ENCODE data around the gene OS9.

The OS9 gene

DNA sequence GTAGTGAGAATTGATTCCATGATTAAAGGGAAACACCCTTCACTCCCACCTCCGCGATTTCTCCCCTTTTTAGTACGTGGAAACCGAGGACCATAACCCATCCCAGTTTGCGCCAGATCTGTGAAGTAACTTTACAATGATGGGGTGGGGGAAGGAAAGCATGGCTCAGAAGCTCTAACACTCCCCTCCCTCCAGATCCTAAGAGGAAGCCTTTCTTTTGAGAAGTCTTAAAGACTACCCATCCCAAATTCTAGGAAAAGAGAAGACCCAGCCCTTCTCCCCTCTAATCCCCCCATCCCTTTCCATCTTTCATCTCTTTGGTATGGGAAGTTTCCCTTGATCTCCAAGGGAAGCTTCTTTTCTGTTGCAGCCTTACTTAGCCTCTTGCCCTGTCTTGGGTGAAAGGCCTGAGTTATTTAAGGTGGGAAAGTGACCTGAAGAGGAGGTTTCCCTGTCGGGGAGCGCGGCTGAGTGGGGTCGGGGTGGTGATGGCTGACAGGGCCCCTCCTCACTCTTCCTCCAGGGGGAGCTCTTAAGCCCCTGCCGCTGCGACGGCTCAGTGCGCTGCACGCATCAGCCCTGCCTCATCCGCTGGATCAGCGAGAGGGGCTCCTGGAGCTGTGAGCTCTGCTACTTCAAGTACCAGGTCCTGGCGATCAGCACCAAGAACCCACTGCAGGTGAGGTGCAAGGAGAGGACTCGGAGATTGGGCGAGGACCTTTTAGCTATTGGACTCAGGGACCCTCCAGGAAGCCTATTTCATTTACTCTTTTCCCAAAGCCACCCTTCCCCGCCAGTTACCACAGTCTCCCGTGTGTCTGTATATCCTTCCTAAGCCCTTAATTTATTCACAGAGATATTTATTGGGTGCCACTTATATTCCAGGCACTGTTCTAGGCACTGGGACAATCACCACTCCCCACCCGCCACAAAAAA, 62.7 kb downstream of the OS9 start:
- Histone ChIP-seq H3K36me3 (ENCODE audit: insufficient read depth, low read length) (peaks cover 38% of the 10 kb centered on the region), H3K79me2 (ENCODE audit: insufficient read depth, low read length) (peaks cover 24% of the 10 kb centered on the region), H3K9me3 (ENCODE audit: insufficient read depth, low read length, severe bottlenecking) (no peaks in the 10 kb centered on the region), H3K27ac (ENCODE audit: low read length) (peak overlapping the region; percentile 53), H3K27me3 (ENCODE audit: insufficient read depth, low read length, poor library complexity) (no peaks in the 10 kb centered on the region), H4K20me1 (ENCODE audit: insufficient read depth, low read length) (peaks cover 40% of the 10 kb centered on the region), H3K4me2 (ENCODE audit: insufficient read depth, low read length) (peak overlapping the region; percentile 80), H3K9ac (ENCODE audit: low read depth, low read length) (peak overlapping the region; percentile 70), H3K4me3 (ENCODE audit: low read depth in 1 of 2, low read length in 2 of 2) (peak overlapping the region; percentile 56 to 68; a peak in 3 of 4 replicates), H3K4me1 (ENCODE audit: insufficient read depth, low read length) (peaks cover 37% of the 10 kb centered on the region), H2AFZ (ENCODE audit: low read depth, low read length) (no peak overlapping the region)
- peak; percentile 60 for DNase-seq
- ATAC-seq (ENCODE audit: insufficient read depth, low read depth) = no peak; the same call in 2 of the 3 replicates
- TF ChIP-seq EZH2 (IDR thresholded peaks at IDR 0.05; ENCODE audit: borderline replicate concordance, low read depth, low read length, severe bottlenecking) = no peak
- TF ChIP-seq, protein P1, sequence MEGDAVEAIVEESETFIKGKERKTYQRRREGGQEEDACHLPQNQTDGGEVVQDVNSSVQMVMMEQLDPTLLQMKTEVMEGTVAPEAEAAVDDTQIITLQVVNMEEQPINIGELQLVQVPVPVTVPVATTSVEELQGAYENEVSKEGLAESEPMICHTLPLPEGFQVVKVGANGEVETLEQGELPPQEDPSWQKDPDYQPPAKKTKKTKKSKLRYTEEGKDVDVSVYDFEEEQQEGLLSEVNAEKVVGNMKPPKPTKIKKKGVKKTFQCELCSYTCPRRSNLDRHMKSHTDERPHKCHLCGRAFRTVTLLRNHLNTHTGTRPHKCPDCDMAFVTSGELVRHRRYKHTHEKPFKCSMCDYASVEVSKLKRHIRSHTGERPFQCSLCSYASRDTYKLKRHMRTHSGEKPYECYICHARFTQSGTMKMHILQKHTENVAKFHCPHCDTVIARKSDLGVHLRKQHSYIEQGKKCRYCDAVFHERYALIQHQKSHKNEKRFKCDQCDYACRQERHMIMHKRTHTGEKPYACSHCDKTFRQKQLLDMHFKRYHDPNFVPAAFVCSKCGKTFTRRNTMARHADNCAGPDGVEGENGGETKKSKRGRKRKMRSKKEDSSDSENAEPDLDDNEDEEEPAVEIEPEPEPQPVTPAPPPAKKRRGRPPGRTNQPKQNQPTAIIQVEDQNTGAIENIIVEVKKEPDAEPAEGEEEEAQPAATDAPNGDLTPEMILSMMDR (IDR thresholded peaks at IDR 0.05; ENCODE audit: borderline replicate concordance, extremely low read depth, low read length, poor library complexity, severe bottlenecking) = peak; percentile 65

DNA sequence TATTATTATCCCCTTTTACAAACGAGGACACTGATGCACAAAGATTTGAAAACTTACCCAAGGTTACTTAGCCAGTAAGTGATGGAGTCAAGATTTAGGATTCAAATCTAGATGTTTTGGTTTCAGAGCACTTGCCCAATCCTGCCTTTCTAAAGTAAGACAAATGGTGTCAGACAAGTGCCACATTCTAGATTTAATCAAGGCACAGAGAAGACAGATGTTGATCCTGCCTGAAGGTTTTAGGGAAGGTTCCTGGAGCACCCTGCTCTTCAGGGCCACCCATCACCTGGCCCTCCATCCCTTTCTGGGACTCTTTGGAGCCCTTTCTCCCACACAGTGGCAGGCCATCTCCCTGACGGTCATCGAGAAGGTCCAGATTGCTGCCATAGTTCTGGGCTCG, 63.8 kb downstream of the OS9 start:
- H3K4me2 ChIP-seq (ENCODE audit: insufficient read depth, low read length) = no peak overlapping the region
- ATAC-seq (ENCODE audit: insufficient read depth, low read depth) (no peak), DNase-seq (no peak)
- no peak overlapping the region for H3K27ac ChIP-seq (ENCODE audit: low read length)
- no peaks in the 10 kb centered on the region for H3K27me3 ChIP-seq (ENCODE audit: insufficient read depth, low read length, poor library complexity)
- H2AFZ ChIP-seq (ENCODE audit: low read depth, low read length) = no peak overlapping the region
- peaks cover 16% of the 10 kb centered on the region for H3K79me2 ChIP-seq (ENCODE audit: insufficient read depth, low read length)
- no peak overlapping the region for H3K9ac ChIP-seq (ENCODE audit: low read depth, low read length)
- H3K36me3 ChIP-seq (ENCODE audit: insufficient read depth, low read length) = peaks cover 38% of the 10 kb centered on the region
- peaks cover 40% of the 10 kb centered on the region for H4K20me1 ChIP-seq (ENCODE audit: insufficient read depth, low read length)
- H3K4me3 ChIP-seq (ENCODE audit: low read depth in 1 of 2, low read length in 2 of 2) = no peak overlapping the region
- TF ChIP-seq, protein P1 (IDR thresholded peaks at IDR 0.05; ENCODE audit: borderline replicate concordance, extremely low read depth, low read length, poor library complexity, severe bottlenecking) = no peak
- no peak for TF ChIP-seq EZH2 (IDR thresholded peaks at IDR 0.05; ENCODE audit: borderline replicate concordance, low read depth, low read length, severe bottlenecking)
- H3K4me1 ChIP-seq (ENCODE audit: insufficient read depth, low read length) = peaks cover 30% of the 10 kb centered on the region
- no peaks in the 10 kb centered on the region for H3K9me3 ChIP-seq (ENCODE audit: insufficient read depth, low read length, severe bottlenecking)

DNA sequence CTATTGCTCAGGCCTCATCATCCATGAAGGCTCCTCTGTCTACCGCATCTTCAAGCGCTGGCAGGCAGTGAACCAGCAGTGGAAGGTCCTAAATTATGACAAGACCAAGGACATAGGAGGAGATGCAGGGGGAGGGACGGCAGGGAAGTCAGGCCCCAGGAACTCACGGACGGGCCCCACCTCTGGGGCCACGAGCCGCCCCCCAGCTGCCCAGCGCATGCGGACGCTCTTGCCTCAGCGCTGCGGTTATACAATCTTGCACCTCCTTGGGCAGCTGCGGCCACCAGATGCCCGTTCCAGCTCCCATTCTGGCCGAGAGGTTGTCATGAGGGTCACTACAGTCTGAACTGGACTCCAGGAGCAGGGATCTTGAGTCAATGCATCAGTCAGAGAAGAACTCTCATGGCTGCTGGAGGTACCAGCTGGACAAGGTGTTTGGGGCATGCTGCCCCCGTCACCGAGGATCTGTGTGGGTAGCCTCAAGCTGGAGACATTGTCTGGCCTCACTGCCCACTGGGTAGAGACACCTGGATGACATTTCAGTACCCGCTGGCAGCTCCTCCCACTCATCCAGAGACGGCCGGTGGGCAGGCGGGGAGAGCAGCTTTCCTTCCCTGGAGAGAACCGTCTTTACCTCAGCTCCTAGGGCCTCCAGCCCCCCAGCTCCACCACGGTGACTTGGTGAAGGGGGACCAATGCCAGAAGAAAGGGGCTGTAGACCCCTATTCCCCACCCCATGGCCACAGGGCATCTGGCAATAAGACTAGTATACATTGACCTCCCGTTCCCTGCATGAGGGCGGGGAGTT, 64.8 kb downstream of the OS9 start:
- H3K9ac ChIP-seq (ENCODE audit: low read depth, low read length) = no peak overlapping the region
- H3K79me2 ChIP-seq (ENCODE audit: insufficient read depth, low read length) = peaks cover 15% of the 10 kb centered on the region
- no peak for DNase-seq
- no peak overlapping the region for H2AFZ ChIP-seq (ENCODE audit: low read depth, low read length)
- no peak overlapping the region for H3K4me2 ChIP-seq (ENCODE audit: insufficient read depth, low read length)
- H3K27me3 ChIP-seq (ENCODE audit: insufficient read depth, low read length, poor library complexity) = no peaks in the 10 kb centered on the region
- no peak for ATAC-seq (ENCODE audit: insufficient read depth, low read depth)
- no peaks in the 10 kb centered on the region for H3K9me3 ChIP-seq (ENCODE audit: insufficient read depth, low read length, severe bottlenecking)
- no peak for TF ChIP-seq EZH2 (IDR thresholded peaks at IDR 0.05; ENCODE audit: borderline replicate concordance, low read depth, low read length, severe bottlenecking)
- TF ChIP-seq, protein P1 (IDR thresholded peaks at IDR 0.05; ENCODE audit: borderline replicate concordance, extremely low read depth, low read length, poor library complexity, severe bottlenecking) = no peak
- H4K20me1 ChIP-seq (ENCODE audit: insufficient read depth, low read length) = peaks cover 40% of the 10 kb centered on the region
- H3K4me3 ChIP-seq (ENCODE audit: low read depth in 1 of 2, low read length in 2 of 2) = no peak overlapping the region
- no peak overlapping the region for H3K27ac ChIP-seq (ENCODE audit: low read length)
- H3K36me3 ChIP-seq (ENCODE audit: insufficient read depth, low read length) = peaks cover 38% of the 10 kb centered on the region
- peaks cover 24% of the 10 kb centered on the region for H3K4me1 ChIP-seq (ENCODE audit: insufficient read depth, low read length)

Data from DND-41 (cell line).